Neural cell (in vitro differentiated cells): ENCODE results near the gene ZFPM1. TPM values are rescaled to one million over a fixed set of nuclear protein-coding genes. Genes with fewer than 3 reads are reported as not detected.

Experiments
- H2AFZ ChIP-seq: fragments of 200-600, 300-800 bp; sonication (generic), shearing (Covaris generic); 2 replicates; pipeline ENCODE4 v1.6.0; 2014; ENCODE audit warnings: low read depth, mild to moderate bottlenecking, antibody characterized with exemption, low read length, moderate library complexity
- H3F3A ChIP-seq: fragments of 200-600 bp; shearing (Covaris generic); 2 replicates; pipeline ENCODE4 v1.6.1; 2016; ENCODE audit warnings: mild to moderate bottlenecking, moderate library complexity, mixed read lengths, antibody characterized with exemption, low read length; ENCODE audit not compliant: insufficient read depth, poor library complexity, severe bottlenecking
- H3K27ac ChIP-seq: fragments of 200-600, 300-800 bp; sonication (generic), shearing (Covaris generic); 2 replicates; pipeline ENCODE4 v1.5.1; 2014; ENCODE audit warnings: mild to moderate bottlenecking, low read length, moderate library complexity
- H3K27me3 ChIP-seq: fragments of 300-800, 200-600 bp; sonication (generic), shearing (Covaris generic); 2 replicates; pipeline ENCODE4 v1.6.0; 2014; ENCODE audit warnings: mild to moderate bottlenecking, low read depth, low read length, moderate library complexity; ENCODE audit not compliant: insufficient read depth
- H3K36me3 ChIP-seq: fragments of 300-800, 200-600 bp; sonication (generic), shearing (Covaris generic); 2 replicates; pipeline ENCODE4 v1.5.1; 2014; ENCODE audit warnings: mild to moderate bottlenecking, antibody characterized with exemption, low read length, moderate library complexity; ENCODE audit not compliant: insufficient read depth
- H3K4me2 ChIP-seq: fragments of 300-800, 200-600 bp; sonication (generic), shearing (Covaris generic); 2 replicates; pipeline ENCODE4 v1.6.0; 2014; ENCODE audit warnings: mild to moderate bottlenecking, low read length
- H3K4me3 ChIP-seq: fragments of 300-800, 200-600 bp; sonication (generic), shearing (Covaris generic); 2 replicates; pipeline ENCODE4 v1.5.1; 2014; ENCODE audit warnings: mild to moderate bottlenecking, low read length, moderate library complexity
- H3K79me2 ChIP-seq: fragments of 200-600 bp; shearing (Covaris generic); replicated peaks from 2 replicates; pipeline ENCODE4 v1.6.0; 2014; ENCODE audit warnings: mild to moderate bottlenecking, low read length, moderate library complexity; ENCODE audit not compliant: insufficient read depth
- H3K9ac ChIP-seq: fragments of 300-800, 200-600 bp; sonication (generic), shearing (Covaris generic); 2 replicates; pipeline ENCODE4 v1.6.1; 2016; ENCODE audit warnings: mild to moderate bottlenecking, low read length, mixed read lengths
- H3K9me2 ChIP-seq: fragments of 200-600 bp; shearing (Covaris generic); 2 replicates; pipeline ENCODE4 v1.6.1; 2016; ENCODE audit warnings: mild to moderate bottlenecking, low read length, mixed read lengths; ENCODE audit not compliant: insufficient read depth
- H3K9me3 ChIP-seq: fragments of 200-600, 300-800 bp; sonication (generic), shearing (Covaris generic); 2 replicates; pipeline ENCODE4 v1.6.1; 2016; ENCODE audit warnings: mild to moderate bottlenecking, mixed run types, low read length, moderate library complexity, mixed read lengths
- H4K20me1 ChIP-seq: fragments of 200-600 bp; shearing (Covaris generic); 2 replicates; pipeline ENCODE4 v1.6.1; 2016; ENCODE audit warnings: mild to moderate bottlenecking, mixed run types; ENCODE audit not compliant: insufficient read depth
- EP300 ChIP-seq: fragments of 450-650 bp; conservative IDR thresholded peaks from 2 replicates; pipeline ENCODE4 v1.6.1; 2014; ENCODE audit warnings: antibody characterized with exemption, mild to moderate bottlenecking, moderate library complexity; ENCODE audit not compliant: poor library complexity, severe bottlenecking
- EZH2 ChIP-seq: fragments of 200-600, 300-800 bp; shearing (Covaris generic), sonication (generic); IDR thresholded peaks from 2 replicates; pipeline ENCODE4 v1.6.1; 2014; ENCODE audit warnings: antibody characterized with exemption, low read length, borderline replicate concordance, mild to moderate bottlenecking; ENCODE audit not compliant: insufficient read depth, poor library complexity, severe bottlenecking
- MXI1 ChIP-seq: fragments of 450-650 bp; conservative IDR thresholded peaks from 2 replicates; pipeline ENCODE4 v1.6.1; 2014; ENCODE audit warnings: antibody characterized with exemption, mild to moderate bottlenecking; ENCODE audit not compliant: poor library complexity, severe bottlenecking
- POLR2AphosphoS5 ChIP-seq: IDR thresholded peaks from 2 replicates; pipeline ENCODE4 v1.6.1; 2012
- RAD21 ChIP-seq: fragments of 450-650 bp; conservative IDR thresholded peaks from 2 replicates; pipeline ENCODE4 v1.6.1; 2014; ENCODE audit warnings: antibody characterized with exemption, mild to moderate bottlenecking, moderate library complexity
- REST ChIP-seq: IDR thresholded peaks from 2 replicates; pipeline ENCODE4 v1.6.1; 2012; ENCODE audit warnings: borderline replicate concordance
- SMC3 ChIP-seq: fragments of 450-650 bp; conservative IDR thresholded peaks from 2 replicates; pipeline ENCODE4 v1.6.1; 2014; ENCODE audit warnings: antibody characterized with exemption, mild to moderate bottlenecking, moderate library complexity; ENCODE audit not compliant: poor library complexity
- TAF1 ChIP-seq: IDR thresholded peaks from 2 replicates; pipeline ENCODE4 v1.6.1; 2012; ENCODE audit warnings: low read depth
- polyA plus RNA-seq: library from polyadenylated mRNA; depleted of rRNA; stranded (reverse); fragments of >200 nt; gene quantifications from 2 replicates; pipeline ENCODE4 v1.2.3, GENCODE V29; 2014
- TF ChIP-seq, protein P1 (sequence below): fragments of 450-650 bp; IDR thresholded peaks from 2 replicates; pipeline ENCODE4 v1.5.1; 2014; ENCODE audit warnings: antibody characterized with exemption, mild to moderate bottlenecking, moderate library complexity; ENCODE audit not compliant: poor library complexity, severe bottlenecking

ZFPM1 gene
- polyA plus RNA-seq, 1 donor from 2014 or later: 0.41 TPM

GRCh38 chr16:88438084-88438870, 14.8 kb upstream of the ZFPM1 start:
- Histone ChIP-seq H3F3A (no peaks in the 10 kb centered on the region), H3K9me3 (no peaks in the 10 kb centered on the region), H3K9ac (no peak overlapping the region), H4K20me1 (no peaks in the 10 kb centered on the region), H3K27me3 (no peaks in the 10 kb centered on the region), H3K4me2 (no peak overlapping the region), H3K27ac (no peak overlapping the region), H3K79me2 (no peaks in the 10 kb centered on the region), H3K36me3 (no peaks in the 10 kb centered on the region), H3K4me3 (no peak overlapping the region), H3K9me2 (no peaks in the 10 kb centered on the region), H2AFZ (no peak overlapping the region)
- TF ChIP-seq SMC3 (no peak), EP300 (no peak), MXI1 (no peak), EZH2 (no peak), POLR2AphosphoS5 (no peak), TAF1 (no peak), RAD21 (no peak), REST (no peak)
- TF ChIP-seq, protein P1, sequence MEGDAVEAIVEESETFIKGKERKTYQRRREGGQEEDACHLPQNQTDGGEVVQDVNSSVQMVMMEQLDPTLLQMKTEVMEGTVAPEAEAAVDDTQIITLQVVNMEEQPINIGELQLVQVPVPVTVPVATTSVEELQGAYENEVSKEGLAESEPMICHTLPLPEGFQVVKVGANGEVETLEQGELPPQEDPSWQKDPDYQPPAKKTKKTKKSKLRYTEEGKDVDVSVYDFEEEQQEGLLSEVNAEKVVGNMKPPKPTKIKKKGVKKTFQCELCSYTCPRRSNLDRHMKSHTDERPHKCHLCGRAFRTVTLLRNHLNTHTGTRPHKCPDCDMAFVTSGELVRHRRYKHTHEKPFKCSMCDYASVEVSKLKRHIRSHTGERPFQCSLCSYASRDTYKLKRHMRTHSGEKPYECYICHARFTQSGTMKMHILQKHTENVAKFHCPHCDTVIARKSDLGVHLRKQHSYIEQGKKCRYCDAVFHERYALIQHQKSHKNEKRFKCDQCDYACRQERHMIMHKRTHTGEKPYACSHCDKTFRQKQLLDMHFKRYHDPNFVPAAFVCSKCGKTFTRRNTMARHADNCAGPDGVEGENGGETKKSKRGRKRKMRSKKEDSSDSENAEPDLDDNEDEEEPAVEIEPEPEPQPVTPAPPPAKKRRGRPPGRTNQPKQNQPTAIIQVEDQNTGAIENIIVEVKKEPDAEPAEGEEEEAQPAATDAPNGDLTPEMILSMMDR: no peak

- Histone ChIP-seq H3F3A (no peaks in the 10 kb centered on the region), H3K36me3 (no peaks in the 10 kb centered on the region), H3K4me2 (no peak overlapping the region), H2AFZ (no peak overlapping the region), H3K9ac (no peak overlapping the region), H3K4me3 (no peak overlapping the region), H3K27me3 (no peaks in the 10 kb centered on the region), H3K27ac (no peak overlapping the region), H3K9me3 (no peaks in the 10 kb centered on the region), H3K9me2 (no peaks in the 10 kb centered on the region), H3K79me2 (no peaks in the 10 kb centered on the region), H4K20me1 (no peaks in the 10 kb centered on the region)
- TF ChIP-seq SMC3 (no peak), TAF1 (no peak), REST (no peak), RAD21 (no peak), MXI1 (no peak), POLR2AphosphoS5 (no peak), EZH2 (no peak), EP300 (no peak)
- TF ChIP-seq, protein P1: no peak
Observed at GRCh38 chr16:88439016-88439415, 14.1 kb upstream of the ZFPM1 start.
